Activated CD4-positive, CD25-positive, alpha-beta regulatory T cell treated with anti-CD3 and anti-CD28 coated beads, Interleukin-2, amount 50 U/mL, for 24 hours (primary cell): ENCODE measurements around the gene DAG1.
A peak's percentile ranks its signal among the peaks of the same experiment; 100 is the strongest.
"Not testable (repeated sequence)": the region's sequence is repeated elsewhere in the genome, so short reads cannot be mapped to it uniquely, and the experiment has no call there.

Experiments
- ATAC-seq, 2 donors: fragments of 150-1000 bp; cut with Tn5 transposase; one replicate each; pipeline ENCODE4 v1.10.0; 2021; ENCODE audit warnings: mild to moderate bottlenecking in 1 of 2, moderate library complexity in 1 of 2

The DAG1 gene

DNA sequence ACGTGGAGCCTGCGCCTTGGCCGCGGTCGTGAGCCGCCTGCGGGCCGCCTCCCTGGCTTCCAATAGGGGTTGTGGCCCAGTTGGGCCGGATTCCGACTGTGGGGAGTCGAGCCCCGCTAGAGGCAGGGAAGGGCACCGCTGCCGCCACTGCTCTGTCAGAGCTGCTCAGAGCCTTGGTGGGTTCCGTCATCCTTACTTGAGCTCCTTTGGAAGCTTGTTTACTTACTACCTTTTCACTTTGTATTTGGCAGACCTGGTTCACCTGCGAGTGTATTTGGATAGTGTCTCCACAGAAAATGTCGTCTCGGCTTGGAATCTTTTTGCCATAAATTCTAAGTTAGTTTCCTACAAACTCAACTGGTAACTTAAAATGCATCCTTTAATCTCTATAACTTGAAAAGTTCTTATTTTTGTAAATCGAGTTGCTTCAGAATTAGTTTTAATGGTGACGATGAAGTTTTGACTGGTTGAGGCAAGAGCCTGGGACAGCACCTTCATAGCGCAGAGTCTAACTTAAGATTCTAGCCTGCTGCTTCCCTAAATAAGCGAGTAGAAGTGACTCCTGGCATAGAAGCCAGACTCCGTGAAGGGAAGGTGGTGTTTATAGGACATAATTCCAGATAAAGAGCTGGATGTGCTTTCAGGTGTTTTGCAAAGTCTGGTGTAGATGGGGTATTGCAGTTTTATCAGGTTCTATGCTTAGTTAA lies 800 bp downstream of the DAG1 start:
- peak; percentile 20 to 24 for ATAC-seq

DNA sequence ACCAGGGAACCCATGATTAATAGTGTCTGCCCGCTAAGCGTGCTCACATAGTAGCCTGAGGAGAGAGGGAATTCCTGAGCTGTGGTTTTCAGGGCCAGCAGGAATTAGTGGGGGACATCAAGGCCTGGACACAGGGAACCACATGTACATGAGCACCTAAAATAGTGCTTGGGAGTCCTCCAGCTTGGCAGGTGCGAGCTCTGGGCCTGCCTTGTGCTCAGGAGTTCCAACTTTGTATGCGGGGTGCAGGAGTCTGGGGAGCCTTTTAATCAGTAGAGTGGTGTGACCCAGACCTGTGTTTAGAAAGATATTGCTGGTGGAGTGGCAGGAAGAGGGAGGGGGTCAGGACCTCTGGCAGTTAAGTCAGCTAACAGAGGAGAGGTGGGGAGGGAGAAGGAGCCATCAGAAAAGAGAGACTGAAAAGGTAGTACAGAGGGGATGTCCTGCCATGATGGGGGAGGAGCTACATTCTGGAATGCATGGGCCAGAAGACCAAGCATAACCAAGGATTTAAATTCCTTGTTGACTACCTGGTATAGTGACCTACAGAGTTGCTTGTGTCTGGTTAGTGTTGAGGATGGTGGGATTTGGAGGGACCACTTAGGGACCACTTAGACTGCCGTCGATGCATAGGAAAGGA lies 1.9 kb downstream of the DAG1 start:
- no peak for ATAC-seq

DNA sequence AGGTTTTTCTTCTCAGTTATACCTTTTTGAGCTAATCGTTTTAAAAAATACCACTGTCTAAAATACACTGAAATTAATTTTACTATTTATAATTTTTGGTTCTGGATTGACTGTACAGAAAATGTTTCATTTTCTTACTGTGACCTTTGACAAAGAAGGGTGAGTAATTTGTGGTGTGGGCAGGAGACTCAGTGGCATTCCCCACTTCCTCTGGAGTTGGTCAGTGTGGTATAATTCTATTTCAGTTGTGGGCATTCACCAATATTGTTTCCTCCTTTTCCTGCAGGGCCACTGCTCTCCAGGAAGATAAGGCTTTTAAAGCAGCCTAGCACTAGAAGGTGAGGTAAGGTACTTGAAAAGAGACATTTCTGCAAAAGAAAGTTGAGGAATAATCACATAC lies 6.5 kb downstream of the DAG1 start:
- ATAC-seq: peak; percentile 80 to 96

DNA sequence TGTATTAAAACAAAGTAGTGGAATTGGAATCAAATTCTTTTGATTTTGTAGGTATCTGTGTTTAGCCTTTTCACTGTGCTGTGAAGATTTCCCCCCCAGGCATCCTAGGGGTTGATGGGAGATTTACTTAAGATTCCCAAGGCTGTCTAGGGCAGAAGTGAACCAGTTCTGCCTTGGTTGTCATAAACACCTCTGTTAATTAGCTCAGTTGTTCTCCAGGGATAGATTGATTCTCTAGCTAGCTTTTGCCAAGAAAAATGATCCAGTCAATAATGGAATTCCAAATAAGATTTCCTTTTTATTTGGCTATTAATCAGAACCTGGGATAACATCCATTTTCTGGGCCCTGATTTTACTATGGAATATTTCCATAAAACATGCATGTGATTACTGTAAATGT lies 12.7 kb downstream of the DAG1 start:
- ATAC-seq: no peak

DNA sequence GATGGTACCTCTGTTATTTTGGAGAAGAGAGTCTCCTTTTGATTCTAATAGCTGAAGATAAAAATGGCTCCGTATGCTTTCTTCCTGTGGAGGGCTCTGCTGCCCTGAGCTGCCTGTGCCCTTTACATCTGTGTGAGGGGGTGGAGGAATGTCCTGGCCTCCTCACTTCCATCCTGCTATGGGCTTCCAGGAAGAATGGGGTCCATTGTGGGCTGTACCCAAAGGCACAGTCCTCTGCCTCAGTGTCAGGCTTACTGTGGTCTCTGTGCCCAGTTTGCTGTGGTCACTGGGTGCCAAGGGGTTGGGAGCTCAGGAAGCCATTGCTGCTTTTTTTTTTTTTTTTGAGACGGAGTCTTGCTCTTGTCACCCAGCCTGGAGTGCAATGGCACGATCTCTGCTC lies 14.4 kb downstream of the DAG1 start:
- ATAC-seq: no peak

DNA sequence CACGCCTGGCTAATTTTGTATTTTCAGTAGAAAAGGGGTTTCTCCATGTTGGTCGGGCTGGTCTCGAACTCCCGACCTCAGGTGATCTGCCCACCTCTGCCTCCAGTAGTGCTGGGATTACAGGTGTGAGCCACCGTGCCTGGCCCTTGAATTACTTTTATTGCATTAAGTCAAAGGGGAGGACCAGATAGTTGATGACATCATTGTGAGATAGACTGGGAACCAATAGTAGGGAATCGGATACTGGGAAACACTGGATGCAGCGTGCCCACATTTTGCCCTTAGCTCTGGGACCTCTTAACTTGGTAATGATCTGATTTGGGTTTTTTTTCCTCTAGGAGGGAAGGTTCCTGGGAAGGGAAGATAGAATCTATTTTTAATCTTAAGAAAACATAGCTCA lies 19.2 kb downstream of the DAG1 start:
- no peak for ATAC-seq

DNA sequence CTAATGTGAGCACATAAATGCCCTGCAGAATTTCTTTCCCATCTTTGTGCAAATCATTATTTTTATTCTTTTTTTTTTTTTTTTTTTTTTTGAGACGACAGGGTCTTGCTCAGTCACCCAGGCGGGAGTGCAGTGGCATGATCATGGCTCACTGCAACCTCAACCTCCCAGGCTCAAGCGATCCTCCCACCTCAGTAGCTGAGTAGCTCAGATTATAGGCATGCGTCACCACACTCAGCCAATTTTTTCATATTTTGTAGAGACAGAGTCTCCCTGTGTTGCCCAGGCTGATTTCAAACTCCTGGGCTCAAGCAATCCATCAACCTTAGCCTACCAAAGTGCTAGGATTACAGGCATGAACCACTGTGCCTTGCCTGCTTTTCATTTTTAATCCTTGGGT lies 22.9 kb downstream of the DAG1 start:
- ATAC-seq: no peak

DNA sequence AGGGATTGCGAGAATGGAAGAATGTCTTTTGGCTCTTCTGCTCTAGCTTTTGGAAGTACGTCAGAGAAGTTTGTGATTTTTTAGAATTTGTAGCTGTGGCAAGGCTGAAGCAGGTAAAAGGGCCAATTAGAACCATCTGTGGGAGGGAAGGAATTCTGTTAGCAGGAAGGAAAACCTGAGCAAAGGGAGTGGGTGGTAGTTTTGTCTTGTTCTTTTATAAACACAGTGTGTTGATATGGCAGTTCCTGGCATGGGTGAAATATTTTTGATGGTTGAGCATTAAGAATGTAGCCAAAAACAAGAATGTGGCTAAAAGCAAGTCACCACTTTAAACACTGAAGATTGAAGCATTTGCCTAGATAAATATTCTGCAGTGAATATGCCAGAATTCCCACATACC lies 23.8 kb downstream of the DAG1 start:
- no peak for ATAC-seq

DNA sequence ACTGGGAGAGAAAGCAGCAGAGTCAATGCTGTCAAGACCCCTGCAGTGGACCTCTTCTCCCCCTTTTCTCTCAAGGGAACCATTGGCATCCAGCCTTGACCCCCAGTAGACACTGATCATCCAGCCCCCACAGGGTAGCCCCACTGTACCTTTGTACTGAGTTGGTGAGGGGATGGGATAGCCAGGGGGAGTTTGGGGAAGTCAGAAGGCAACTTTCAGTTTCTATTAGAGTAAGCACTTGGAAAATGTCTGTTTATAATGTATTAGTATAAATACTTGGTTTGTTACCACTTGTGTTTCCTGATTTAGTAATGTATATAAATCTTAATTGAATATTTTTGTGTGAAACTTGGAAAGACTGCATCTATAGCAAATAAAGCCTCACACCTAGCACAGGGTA lies 25.0 kb downstream of the DAG1 start:
- no peak for ATAC-seq

DNA sequence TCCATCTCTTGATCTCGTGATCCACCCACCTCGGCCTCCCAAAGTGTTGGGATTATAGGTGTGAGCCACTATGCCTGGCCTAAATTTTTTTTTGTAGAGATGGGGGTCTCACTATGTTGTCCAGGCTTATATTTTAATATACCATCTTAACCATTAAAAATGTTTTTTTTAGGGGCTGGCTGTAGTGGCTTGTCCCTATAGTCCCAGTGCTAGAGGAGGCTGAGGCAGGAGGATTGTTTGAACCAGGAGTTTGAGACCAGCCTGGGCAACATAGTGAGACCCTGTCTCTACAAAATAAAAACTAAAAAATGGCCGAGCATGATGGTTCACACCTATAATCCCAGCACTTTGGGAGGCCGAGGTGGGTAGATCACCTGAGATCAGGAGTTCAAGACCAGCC lies 26.8 kb downstream of the DAG1 start:
- not testable (repeated sequence) for ATAC-seq

DNA sequence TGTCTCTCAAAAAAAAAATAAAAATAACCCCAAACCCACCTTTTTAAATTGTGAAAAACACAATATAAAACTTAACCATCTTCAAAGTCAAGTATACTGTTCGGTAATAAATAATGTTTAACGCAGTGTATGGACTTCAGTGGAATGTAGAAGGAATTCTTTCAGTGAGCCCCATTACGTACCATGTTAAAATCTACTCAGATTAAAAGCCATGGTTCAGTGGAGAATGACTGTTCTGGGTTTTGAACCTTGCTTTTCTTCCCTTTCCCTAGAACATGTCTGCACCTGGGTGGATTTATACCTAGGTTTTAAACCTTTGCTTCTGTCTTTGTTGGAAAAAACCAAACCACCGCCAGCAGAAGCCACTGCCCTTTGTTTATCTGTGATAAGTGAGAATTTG lies 27.5 kb downstream of the DAG1 start:
- no peak for ATAC-seq

DNA sequence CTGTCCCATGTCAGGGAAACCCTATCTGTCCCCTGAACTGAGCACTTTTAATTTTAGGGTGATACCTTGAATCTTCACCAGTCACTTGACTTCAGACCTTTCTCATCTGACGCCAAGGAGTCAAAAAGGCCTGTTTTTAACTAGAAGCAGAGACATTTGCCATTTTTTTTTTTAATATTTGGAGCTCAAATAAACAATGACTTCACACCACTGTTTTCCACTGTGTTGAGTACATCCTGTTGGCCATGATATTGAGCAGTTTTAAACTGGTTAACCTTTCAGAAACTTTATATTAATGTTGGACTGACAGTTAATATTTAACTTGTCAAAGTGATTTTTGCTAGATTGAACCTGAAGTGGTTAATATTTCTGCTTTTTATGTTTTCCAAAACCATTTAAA lies 28.2 kb downstream of the DAG1 start:
- no peak for ATAC-seq

DNA sequence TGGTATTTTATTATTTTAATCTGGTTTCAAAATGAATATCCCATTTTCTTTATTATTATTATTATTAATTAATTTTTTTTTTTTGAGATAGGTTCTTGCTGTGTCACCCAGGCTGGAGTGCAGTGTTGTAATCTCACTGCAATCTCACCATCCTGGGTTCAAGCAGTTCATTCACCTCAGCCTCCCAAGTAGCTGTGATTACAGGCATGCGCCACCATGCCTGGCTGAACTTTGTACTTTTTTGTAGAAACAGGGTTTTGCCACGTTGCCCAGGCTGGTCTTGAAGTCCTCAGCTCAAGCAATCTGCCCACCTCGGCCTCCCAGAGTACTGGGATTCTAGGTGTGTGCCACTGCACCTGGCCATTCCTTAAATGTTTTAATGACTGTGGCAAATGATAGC lies 28.6 kb downstream of the DAG1 start:
- no peak for ATAC-seq

DNA sequence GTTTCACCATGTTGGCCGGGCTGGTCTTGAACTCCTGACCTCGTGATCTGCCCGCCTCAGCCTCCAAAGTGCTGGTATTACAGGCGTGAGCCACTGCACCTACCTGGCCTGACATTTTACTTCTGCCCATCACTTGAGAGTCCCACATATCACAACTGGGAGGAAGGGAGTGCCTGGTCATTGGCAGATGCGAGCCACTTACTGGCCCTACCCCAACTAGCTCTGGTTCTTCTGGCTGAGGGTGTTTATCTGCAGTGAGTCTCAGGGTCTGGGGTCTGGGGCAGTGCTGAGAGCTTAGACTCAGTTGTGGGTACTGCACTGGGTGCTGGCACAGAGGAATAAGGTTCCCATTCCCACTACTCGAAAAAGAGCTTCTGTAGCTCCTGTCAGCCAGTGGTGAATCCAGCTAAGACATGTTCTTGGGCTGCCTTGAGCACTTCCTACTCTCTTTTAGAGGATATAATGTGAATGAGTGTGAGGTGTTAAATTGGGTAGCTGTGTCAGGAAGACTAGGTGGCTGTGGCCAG lies 30.2 kb downstream of the DAG1 start:
- no peak for ATAC-seq

DNA sequence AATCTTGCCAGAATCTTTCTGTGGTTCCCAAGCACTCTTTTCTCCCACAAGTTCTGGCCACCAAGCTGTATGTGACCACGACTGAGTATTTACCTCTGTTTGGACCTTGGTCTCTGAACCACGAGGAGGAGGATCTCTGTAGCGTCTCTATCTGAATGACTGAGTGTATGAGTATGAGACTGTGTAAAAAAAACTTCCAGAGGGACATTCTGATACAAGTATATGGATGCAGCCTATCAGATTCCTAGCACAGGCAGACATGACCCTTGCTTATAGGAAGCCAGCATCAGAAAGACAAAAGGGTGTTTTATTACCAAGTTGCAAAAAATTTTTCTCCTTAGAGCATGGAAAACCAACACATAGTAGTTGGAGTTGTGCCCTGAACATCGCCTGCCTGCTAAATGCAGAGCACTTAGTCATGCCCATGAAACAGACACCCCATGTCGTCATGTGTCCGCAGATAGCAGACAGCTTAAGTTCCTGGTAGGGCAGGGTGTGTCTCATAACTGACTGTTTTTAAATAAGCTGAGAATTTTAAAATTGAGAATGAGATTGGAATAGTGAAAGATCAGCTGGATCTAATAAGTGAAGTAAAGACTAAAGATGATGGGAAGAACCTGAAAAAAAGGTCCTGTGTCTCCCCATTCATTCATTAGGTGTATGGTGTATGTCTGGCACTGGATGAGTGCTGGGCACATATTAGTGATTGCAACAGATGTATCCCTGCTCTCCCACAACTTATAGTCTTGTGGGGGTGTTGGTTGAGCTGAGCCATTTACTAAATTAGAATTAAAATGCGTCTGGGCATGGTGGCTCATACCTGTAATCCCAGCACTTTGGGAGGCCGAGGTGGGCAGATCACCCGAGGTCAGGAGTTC lies 30.9 kb downstream of the DAG1 start:
- no peak for ATAC-seq

DNA sequence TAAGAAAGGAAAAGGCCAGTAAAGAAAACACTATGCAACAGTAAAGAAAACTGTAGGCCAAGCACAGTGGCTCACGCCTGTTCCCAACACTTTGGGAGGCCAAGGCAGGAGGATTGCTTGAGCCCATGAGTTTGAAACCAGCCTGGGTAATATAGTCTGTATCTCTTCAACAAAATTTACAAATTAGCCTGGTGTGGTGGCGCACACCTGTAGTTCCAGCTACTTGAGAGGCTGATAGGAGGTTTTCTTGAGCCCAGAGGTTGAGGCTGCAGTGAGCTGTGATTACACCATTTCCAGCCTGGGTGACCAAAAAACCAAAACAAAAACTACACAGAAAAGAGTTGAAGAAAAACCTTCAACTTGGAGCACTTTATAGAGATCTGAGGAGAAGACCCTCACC lies 31.8 kb downstream of the DAG1 start:
- no peak for ATAC-seq

DNA sequence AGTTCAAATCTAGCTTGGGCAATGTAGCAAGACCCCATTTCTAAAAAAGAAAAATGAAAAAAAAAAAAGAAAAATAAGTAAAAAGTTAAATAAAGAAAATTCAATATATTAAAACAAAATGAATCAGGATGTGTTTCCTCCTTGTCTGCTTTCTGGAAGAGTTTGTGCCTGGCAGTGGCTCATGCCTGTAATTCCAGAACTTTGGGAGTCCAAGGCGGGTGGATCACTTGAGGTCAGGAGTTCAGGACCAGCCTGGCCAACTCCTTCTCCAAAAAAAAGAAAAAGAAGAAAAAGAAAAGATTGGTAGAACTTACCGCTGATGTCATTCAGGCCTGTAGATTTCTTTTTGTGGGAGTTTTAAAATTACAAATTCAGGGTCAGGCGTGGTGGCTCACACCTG lies 36.8 kb downstream of the DAG1 start:
- no peak for ATAC-seq

DNA sequence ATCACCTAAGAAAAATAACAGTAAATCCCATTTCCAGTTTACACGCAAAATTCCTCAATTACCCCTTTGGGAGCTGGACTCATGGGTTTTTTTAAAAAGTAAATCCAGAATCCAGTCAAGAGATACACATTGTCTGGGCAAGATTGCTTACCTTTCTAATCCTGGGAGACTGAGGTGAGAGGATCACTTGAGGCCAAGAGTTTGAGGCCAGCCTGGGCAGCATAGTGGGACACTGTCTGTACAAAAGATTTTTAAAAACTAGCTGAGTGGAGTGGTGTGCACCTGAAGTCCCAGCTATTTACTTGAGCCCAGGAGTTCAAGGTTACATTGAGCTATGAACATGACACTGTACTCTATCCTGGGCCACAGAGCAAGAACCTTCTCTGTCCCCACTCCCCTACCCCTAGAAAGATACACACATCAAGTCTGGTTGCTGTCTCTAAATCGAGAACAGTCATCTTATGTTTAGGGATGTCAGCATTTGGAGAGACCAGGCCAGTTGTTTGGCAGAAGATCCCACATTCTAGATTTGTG lies 39.0 kb downstream of the DAG1 start:
- no peak for ATAC-seq

DNA sequence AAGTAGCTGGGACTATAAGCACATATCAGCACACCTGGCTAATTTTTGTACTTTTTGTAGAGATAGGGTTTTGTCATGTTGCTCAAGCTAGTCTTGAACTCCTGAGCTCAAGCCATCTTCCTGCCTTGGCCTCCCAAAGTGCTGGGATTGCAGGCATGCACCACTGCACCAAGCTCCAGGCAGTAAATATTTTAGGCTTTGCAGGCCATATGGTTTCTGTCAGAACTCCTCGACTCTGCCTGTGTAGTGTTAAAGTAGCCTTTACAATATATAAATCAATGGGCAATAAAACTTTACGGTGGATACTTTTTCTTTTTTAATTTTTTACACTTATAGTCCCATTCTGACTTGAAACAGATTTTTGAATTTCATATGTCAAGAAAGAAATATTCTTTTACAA lies 41.6 kb downstream of the DAG1 start:
- ATAC-seq: no peak

DNA sequence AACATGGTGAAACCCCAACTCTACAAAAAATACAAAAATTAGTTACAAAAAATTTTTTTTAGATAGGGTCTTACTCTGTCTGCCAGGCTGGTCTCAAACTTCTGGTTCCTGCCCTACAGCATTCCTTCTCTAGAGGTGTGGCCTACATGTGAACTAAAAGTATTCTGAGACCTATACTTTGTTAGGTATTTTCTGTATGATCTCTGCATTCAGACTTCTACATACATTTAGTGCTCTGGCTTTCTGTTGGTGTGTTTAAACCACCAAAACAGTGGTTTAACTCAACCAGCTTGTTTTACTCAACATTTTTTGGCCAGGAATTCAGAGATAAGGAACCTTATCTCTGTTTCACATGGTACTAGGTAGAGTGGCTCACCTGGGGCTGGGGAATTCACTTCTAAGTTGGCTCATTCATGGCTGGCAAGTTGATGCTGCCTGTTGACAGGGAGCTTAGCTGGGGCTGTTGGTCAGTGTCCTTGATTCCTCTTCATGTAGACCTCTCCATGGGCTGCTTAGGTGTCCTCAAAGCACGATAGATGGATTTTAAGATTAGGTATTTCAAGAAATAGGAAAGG lies 42.8 kb downstream of the DAG1 start:
- ATAC-seq: no peak

DNA sequence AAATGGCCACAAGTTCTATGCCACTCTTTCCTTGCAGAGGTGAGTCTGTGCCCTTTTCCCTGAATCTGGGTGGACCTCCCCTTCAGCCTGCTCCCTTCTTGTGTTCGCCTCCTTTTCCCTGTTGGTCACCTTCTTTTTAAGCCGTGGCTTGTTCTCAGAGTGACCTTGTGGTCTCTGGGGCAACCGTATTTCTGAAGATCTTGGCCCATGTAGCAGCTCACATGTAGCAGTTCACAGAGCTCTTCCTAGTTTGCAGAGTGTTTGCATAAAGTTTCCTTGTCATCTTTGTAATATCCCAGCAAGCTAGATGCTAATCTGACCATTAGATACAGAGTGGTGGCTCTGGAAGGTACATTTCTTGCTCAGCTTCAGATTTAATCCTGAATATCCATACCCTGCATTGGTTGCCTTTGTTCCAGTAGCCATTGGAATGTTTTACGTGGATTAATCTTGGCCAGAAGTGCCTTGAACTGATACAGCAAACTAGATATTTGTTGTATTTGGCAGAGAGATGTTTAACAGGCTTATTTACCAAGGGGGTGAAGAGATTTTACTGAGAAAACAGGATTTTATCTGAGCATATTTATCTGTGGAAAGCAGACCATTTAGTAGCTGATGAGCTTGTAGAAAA lies 43.5 kb downstream of the DAG1 start:
- ATAC-seq: no peak

DNA sequence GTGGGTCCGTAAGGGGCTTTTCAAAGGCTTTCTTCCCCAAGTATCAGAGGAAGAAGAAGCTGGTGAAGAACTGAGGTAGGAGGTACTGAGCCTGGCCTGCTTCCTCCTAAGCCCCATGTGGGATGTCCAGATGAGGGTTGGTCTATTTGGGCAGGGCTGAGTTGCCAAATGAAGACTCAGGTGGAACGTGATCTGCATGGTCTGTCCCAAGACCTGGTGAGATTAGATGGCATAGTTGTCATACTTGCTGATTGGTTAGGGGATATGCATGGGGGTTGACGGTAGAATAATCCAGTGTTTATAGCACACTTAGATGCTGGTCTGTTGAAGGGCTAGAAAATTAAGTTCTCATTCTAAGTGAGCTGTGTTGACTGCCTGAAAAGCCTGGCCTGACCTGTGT lies 47.9 kb downstream of the DAG1 start:
- no peak for ATAC-seq

DNA sequence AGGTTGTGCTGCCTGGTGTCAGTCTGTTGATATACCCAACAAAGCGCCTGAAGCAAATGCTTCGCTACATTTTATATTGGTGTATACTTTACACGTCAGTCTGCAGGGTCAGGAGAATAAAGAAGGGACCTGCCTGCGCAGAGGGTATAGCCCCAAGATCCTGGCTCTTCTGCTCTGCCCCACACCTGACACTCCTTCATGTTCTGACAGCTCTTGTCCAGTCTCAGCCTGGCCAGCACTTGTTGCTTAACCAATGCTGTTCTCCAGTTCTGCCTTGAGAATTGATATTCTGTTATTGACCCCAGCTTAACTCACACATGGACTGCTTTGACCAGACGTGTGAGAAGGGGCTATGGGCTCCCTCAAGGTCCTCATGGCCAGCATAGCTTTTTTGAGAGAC lies 48.4 kb downstream of the DAG1 start:
- no peak for ATAC-seq
